ENCODE data around the gene ZNF248.
"Not testable (repeated sequence)": the region's sequence is repeated elsewhere in the genome, so short reads cannot be mapped to it uniquely, and the experiment has no call there.

The ZNF248 gene

GRCh38 chr10:37741831-37742230 is 115.6 kb downstream of the ZNF248 start:
- no peak for DNase-seq (ENCODE audit: low spot score)

- no peak for DNase-seq (ENCODE audit: low spot score)
These were observed 118.2 kb downstream of the ZNF248 start for GRCh38 chr10:37739181-37739580.

- DNase-seq (ENCODE audit: low spot score): not testable (repeated sequence)
These were observed 119.2 kb downstream of the ZNF248 start for GRCh38 chr10:37738241-37738640.

- DNase-seq (ENCODE audit: low spot score): no peak
These were observed 120.1 kb downstream of the ZNF248 start for GRCh38 chr10:37737336-37737735.

- DNase-seq (ENCODE audit: low spot score): no peak
These were observed 121.3 kb downstream of the ZNF248 start for GRCh38 chr10:37736120-37736519.

GRCh38 chr10:37734971-37735370 is 122.4 kb downstream of the ZNF248 start:
- no peak for DNase-seq (ENCODE audit: low spot score)
